ENCODE data around the gene ZNF529.

Gene ZNF529

DNA sequence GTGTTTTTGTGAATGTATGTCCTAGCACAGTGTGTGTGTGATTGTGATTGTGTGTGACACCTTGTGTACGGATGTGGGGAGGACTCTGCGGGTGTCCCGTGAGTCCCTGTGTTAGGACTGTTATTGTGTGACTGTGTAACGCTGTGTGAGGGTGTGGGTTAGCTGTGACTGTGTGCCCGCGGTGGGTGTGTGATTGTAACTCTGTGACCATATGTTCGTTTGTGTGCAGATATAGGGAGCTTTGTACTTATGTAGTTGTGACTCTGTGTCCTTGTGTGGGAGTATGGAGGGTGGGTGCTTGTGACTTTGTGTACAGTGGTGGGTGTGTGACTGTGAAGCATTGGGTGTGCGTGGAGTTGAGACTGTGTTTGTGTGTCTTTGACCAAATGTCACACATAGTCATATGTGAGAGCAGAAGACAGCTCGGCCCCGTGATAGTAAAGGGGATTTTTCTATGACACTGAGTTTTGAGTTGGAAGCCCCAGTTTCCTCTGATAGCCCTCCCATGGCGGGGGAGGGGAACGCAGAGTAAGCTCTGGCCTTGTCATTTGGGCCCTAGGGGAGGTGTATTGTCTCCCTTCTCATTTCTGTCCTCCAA is 44.1 kb downstream of the ZNF529 start:
- DNase-seq (ENCODE audit: low read depth), result no peak
- TF ChIP-seq CTCF (IDR thresholded peaks at IDR 0.05; ENCODE audit: low read length, missing control alignments), result no peak
- H3K4me3 ChIP-seq (replicated peaks; ENCODE audit: low read depth, low read length), result peak overlapping the region; percentile 97

DNA sequence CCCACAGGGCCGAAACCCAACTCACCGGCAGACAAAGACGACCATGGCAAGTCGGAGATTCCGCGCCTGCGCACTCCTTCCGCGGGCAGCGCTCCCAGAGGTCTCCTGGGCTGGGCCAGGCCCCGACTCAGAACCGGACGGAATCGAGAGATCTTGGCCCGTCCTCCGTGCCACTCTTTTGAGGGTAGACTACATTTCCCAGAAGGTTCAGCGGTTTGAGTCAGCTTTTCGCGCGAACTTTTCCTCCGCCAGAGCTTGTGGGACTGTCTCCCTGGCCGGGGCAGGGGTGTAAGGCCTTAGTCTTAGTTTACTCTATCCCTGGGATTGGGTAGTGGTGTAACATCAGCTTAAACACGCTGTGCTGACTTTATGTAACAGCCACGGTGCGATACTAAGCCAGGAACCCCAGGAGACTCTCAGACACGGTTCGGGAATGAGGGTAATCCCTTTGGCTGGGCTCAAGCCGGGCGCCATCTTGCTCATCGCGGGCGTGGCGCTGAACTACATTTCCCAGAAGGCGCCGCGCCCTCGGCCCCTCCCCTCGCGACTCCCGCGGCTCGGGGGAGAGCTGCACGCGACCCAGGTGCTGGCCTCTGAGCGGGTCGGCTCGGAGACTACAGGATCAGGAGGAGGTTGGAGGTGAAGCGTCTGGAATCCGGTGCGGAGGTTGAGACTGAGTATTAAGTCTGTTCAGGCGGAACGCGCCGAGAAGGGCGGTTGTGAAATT is 44.7 kb downstream of the ZNF529 start, which contains the start of gene ZNF260:
Gene ZNF260 (minus strand): TSS at position 78 of the 727 bp plus-strand sequence. CDS start 13,033 bp downstream, outside the sequence.
- peak within 1 kb of the TSS; percentile 97 for H3K4me3 ChIP-seq (replicated peaks; ENCODE audit: low read depth, low read length)
- no peak for TF ChIP-seq CTCF (IDR thresholded peaks at IDR 0.05; ENCODE audit: low read length, missing control alignments)

DNA sequence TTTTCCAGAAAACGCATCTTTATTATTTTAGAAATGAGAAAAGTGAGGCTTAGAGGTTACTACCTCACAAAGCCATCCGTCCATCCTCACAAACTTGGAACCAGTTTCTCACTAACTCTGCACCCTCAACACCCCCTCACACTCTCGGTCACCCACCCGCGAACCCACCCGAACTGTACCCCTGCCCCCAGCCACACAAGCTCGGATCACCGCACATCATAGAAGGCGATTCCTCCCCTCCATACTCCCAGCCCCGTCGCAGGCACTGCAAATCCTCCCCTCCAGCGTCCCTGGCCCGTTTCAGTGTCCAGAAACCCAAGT is 45.3 kb downstream of the ZNF529 start:
- no peak for TF ChIP-seq CTCF (IDR thresholded peaks at IDR 0.05; ENCODE audit: low read length, missing control alignments)
- peak overlapping the region; percentile 97 for H3K4me3 ChIP-seq (replicated peaks; ENCODE audit: low read depth, low read length)
- DNase-seq (ENCODE audit: low read depth), result no peak

More for the DNA sequence above, 44.7 kb downstream of the ZNF529 start, which contains the start of gene ZNF260:
- DNase-seq (ENCODE audit: low read depth), result peak; percentile 99

GRCh38 chr19:36527341-36527740 is 45.8 kb downstream of the ZNF529 start:
- no peak for DNase-seq (ENCODE audit: low read depth)
- peak overlapping the region; percentile 97 for H3K4me3 ChIP-seq (replicated peaks; ENCODE audit: low read depth, low read length)
- no peak for TF ChIP-seq CTCF (IDR thresholded peaks at IDR 0.05; ENCODE audit: low read length, missing control alignments)

DNA sequence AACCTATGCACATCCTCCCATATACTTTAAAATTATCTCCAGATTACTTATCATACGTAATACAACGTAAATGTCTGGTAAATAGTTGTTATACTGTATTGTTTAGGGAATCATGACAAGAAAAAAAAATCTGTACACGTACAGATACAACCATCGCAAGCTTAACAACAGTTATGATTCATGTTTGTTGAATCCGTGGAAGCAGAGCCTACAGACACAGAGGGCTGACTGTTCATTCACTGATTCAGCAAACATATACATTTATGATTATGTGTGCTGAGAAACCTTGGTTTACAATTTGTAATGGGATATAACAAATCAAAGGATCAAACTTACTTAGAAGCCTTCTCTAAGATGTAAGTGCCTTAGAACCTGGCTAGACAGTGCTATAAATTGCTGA is 46.5 kb downstream of the ZNF529 start:
- TF ChIP-seq CTCF (IDR thresholded peaks at IDR 0.05; ENCODE audit: low read length, missing control alignments), result no peak
- H3K4me3 ChIP-seq (replicated peaks; ENCODE audit: low read depth, low read length), result peak overlapping the region; percentile 97
- DNase-seq (ENCODE audit: low read depth), result no peak

DNA sequence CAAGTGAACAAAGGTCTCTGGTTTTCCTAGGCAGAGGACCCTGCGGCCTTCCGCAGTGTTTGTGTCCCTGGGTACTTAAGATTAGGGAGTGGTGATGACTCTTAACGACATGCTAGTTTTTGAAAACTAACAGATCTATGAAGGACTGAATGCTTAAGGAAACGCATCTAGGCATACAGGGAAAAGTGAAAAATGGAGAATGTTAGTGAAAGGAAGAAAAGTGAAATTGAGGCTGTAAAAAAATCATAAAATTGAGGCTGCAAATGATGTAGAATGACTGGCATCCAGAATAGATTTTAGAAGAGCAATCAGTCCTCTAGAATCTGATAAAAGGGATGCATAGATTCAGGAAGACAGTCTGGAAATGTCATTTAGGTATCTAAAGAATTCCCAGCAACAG is 48.5 kb downstream of the ZNF529 start:
- no peak for TF ChIP-seq CTCF (IDR thresholded peaks at IDR 0.05; ENCODE audit: low read length, missing control alignments)
- no peak for DNase-seq (ENCODE audit: low read depth)
- H3K4me3 ChIP-seq (replicated peaks; ENCODE audit: low read depth, low read length), result no peak overlapping the region
